HEK293T (cell line): ENCODE data around the gene HM13.

Experiments
- CTCF ChIA-PET: fragments of 350-600 bp; formaldehyde crosslinking; extraction: SDS; loops from one replicate; lab custom pipeline; 2021; ENCODE audit warnings: antibody characterized with exemption, inconsistent platforms; lab: Yijun Ruan, JAX
- POLR2A ChIA-PET: fragments of 350-600 bp; formaldehyde crosslinking; extraction: SDS; loops from one replicate; lab custom pipeline; 2020; ENCODE audit warnings: antibody characterized with exemption, inconsistent platforms; lab: Yijun Ruan, JAX
- DNase-seq: peaks from one replicate; pipeline ENCODE4 v3.0.0; 2012; ENCODE audit warnings: mixed read lengths; ENCODE audit errors: extremely low spot score
- ARNT ChIP-seq: fragments of 450-650 bp; IDR thresholded peaks from 2 replicates; pipeline ENCODE4 v1.6.1; 2017; ENCODE audit warnings: mild to moderate bottlenecking
- BHLHE40 ChIP-seq: fragments of 450-650 bp; IDR thresholded peaks from 2 replicates; pipeline ENCODE4 v1.6.1; 2016; ENCODE audit warnings: mild to moderate bottlenecking, moderate library complexity, borderline replicate concordance
- ELF4 ChIP-seq: fragments of 450-650 bp; IDR thresholded peaks from 2 replicates; pipeline ENCODE4 v1.6.1; 2017; ENCODE audit warnings: antibody characterized with exemption
- FOXA1 ChIP-seq: fragments of 450-650 bp; IDR thresholded peaks from 2 replicates; pipeline ENCODE4 v1.6.1; 2016; ENCODE audit warnings: mild to moderate bottlenecking
- FOXK2 ChIP-seq: fragments of 450-650 bp; IDR thresholded peaks from 2 replicates; pipeline ENCODE4 v1.6.1; 2016; ENCODE audit warnings: mild to moderate bottlenecking
- FOXM1 ChIP-seq: fragments of 450-650 bp; IDR thresholded peaks from 2 replicates; pipeline ENCODE4 v1.6.1; 2017; ENCODE audit warnings: mild to moderate bottlenecking, borderline replicate concordance
- HDGF ChIP-seq: fragments of 450-650 bp; IDR thresholded peaks from 2 replicates; pipeline ENCODE4 v1.6.1; 2017; ENCODE audit warnings: antibody characterized with exemption, borderline replicate concordance
- L3MBTL2 ChIP-seq: fragments of 450-650 bp; conservative IDR thresholded peaks from 2 replicates; pipeline ENCODE4 v1.6.1; 2016; ENCODE audit warnings: mild to moderate bottlenecking
- LEF1 ChIP-seq: fragments of 450-650 bp; IDR thresholded peaks from 2 replicates; pipeline ENCODE4 v1.6.1; 2017; ENCODE audit warnings: mild to moderate bottlenecking, borderline replicate concordance
- NFRKB ChIP-seq: fragments of 450-650 bp; IDR thresholded peaks from 2 replicates; pipeline ENCODE4 v1.6.1; 2016; ENCODE audit warnings: mild to moderate bottlenecking, moderate library complexity
- SP1 ChIP-seq: fragments of 450-650 bp; IDR thresholded peaks from 2 replicates; pipeline ENCODE4 v1.6.1; 2017
- TARDBP ChIP-seq: fragments of 450-650 bp; IDR thresholded peaks from 2 replicates; pipeline ENCODE4 v1.6.1; 2016
- ZNF384 ChIP-seq: fragments of 450-650 bp; IDR thresholded peaks from 2 replicates; pipeline ENCODE4 v1.6.1; 2016
- TF ChIP-seq, protein P1 (sequence below): fragments of 450-650 bp; IDR thresholded peaks from 2 replicates; pipeline ENCODE4 v1.6.1; 2016

Gene HM13

DNA sequence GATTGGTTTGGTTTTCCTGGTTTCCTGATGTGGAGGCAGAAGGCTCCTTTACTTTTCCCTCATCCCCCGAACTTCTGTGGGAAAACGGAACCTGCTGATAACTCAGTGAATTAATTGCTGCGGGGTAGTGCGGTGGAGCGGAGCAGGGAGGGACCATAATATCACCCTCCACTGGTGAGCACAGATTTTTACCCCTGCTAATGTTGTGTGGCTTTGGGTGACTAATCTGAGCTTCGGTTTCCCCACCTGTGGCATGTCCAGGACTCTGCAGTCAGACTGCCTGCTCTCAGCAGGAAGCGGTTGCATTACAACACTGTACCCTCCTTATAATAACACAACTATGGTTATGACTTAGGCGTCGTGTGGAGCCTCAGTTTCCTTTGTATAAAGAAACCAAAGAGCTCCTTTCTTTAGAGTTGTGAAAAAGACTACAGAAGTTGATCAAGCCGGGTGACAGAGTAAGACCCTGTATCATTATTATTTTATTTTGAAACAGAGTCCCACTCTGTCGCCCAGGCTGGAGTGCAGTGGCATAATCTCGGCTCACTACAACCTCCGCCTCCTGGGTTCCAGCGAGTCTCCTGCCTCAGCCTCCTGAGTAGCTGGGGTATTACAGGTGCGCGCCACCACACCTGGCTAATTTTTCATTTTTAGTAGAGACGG lies 88.7 kb downstream of the HM13 start:
- POLR2A ChIA-PET: interaction anchor here (1.0 to 12.0 kb wide), 2 partner anchors 10 to 32 kb away, joined by 3 to 260 read pairs; no protein-coding TSS in a partner anchor
- TF ChIP-seq FOXM1 (no peak), FOXK2 (no peak), ZNF384 (no peak), SP1 (no peak), NFRKB (no peak), LEF1 (no peak), L3MBTL2 (no peak), TARDBP (no peak), ELF4 (no peak), HDGF (no peak), BHLHE40 (no peak), FOXA1 (no peak)
- TF ChIP-seq, protein P1, sequence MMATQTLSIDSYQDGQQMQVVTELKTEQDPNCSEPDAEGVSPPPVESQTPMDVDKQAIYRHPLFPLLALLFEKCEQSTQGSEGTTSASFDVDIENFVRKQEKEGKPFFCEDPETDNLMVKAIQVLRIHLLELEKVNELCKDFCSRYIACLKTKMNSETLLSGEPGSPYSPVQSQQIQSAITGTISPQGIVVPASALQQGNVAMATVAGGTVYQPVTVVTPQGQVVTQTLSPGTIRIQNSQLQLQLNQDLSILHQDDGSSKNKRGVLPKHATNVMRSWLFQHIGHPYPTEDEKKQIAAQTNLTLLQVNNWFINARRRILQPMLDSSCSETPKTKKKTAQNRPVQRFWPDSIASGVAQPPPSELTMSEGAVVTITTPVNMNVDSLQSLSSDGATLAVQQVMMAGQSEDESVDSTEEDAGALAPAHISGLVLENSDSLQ: no peak
- no peak for DNase-seq
- CTCF ChIA-PET: interaction anchor here (0.8 to 2.4 kb wide), 6 partner anchors 10 to 46 kb away, joined by 3 to 20 read pairs (median 4); no protein-coding TSS in a partner anchor

DNA sequence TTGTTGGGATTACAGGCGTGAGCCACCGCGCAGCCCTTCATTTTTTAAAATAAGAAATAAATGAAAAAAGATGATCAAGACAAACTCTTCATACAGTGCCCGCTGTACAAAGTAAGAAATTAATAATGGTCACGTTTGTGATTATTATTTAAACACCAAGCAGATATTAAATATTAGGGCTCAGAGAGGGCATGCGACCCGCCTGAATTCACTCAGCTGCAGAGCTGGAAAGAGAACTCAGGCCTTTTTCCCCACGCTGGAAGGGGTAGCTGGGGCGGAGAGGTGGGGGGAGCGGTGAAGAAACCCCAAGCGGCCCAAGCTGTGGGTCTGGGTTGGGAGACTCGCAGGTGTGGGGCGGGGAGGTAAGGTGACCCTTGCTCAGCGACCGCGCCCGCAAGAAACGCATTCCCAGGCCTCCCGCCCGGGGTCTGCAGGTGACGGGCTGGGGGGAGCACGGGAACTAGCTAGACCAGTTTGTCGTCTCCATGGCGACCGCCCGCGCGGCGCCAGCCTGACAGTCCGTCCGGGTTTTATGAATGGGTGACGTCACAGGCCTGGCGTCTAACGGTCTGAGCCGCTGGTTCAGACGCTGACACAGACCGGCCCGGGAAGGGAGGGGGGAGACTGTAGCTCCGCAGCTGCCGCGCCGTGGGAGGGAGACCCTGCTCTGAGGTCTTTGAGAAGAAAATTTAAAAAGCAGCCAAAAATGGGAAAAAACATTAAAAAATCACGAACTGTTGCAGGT lies 89.8 kb downstream of the HM13 start:
- ChIA-PET CTCF (interaction anchor here (0.5 to 2.4 kb wide), 8 partner anchors 9 to 136 kb away, joined by 3 to 20 read pairs (median 4); no protein-coding TSS in a partner anchor), POLR2A (interaction anchor here (1.1 to 12.0 kb wide), 11 partner anchors 8 to 135 kb away, joined by 3 to 260 read pairs (median 8); partner anchors contain the start of gene TPX2)
- peak; percentile 92 for DNase-seq
- TF ChIP-seq FOXM1: no peak
- TF ChIP-seq, protein P1: peak; percentile 90

GRCh38 chr20:31604567-31605030 lies 90.4 kb downstream of the HM13 start:
- ChIA-PET POLR2A (interaction anchor here (0.9 to 12.0 kb wide), 16 partner anchors 8 to 135 kb away, joined by 3 to 260 read pairs (median 6); partner anchors contain the start of gene TPX2), CTCF (interaction anchor here (0.5 to 2.4 kb wide), 7 partner anchors 8 to 135 kb away, joined by 3 to 20 read pairs (median 4); no protein-coding TSS in a partner anchor)
- TF ChIP-seq TARDBP (no peak), ARNT (no peak)
- DNase-seq: no peak

DNA sequence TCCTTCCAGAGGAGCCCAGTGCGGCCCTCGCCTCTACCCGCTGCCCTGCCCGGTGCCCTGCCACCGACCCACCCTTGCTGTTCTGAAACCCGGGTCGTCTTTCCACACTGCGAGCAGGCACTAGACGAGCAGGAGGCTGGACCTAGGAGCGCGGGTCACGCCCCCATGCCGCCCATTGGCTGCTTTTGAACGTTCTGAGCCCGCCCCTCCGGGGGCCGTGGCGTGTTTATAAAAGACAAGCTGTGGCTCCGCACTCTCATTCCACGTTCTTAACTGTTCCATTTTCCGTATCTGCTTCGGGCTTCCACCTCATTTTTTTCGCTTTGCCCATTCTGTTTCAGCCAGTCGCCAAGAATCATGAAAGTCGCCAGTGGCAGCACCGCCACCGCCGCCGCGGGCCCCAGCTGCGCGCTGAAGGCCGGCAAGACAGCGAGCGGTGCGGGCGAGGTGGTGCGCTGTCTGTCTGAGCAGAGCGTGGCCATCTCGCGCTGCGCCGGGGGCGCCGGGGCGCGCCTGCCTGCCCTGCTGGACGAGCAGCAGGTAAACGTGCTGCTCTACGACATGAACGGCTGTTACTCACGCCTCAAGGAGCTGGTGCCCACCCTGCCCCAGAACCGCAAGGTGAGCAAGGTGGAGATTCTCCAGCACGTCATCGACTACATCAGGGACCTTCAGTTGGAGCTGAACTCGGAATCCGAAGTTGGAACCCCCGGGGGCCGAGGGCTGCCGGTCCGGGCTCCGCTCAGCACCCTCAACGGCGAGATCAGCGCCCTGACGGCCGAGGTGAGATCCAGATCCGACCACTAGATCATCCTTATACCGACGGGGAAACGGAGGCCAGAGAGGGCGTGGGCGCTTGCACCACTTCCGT lies 91.0 kb downstream of the HM13 start, which contains the start of gene ID1:
Gene ID1, plus strand, starts transcription at position 259 of the 871 bp plus-strand sequence. Its CDS starts 99 bp downstream, at position 358.
- ChIA-PET CTCF (interaction anchor here (1.3 to 2.0 kb wide), 3 partner anchors 32 to 43 kb away, joined by 3 to 10 read pairs (median 4); no protein-coding TSS in a partner anchor), POLR2A (interaction anchor here (0.6 to 12.0 kb wide), 17 partner anchors 8 to 134 kb away, joined by 3 to 260 read pairs (median 5); partner anchors contain the start of gene TPX2)
- TF ChIP-seq L3MBTL2 (0 out of 2 replicates have a peak, but pooled peaks have one; percentile 12), NFRKB (no peak)
- DNase-seq: peak; percentile 88

DNA sequence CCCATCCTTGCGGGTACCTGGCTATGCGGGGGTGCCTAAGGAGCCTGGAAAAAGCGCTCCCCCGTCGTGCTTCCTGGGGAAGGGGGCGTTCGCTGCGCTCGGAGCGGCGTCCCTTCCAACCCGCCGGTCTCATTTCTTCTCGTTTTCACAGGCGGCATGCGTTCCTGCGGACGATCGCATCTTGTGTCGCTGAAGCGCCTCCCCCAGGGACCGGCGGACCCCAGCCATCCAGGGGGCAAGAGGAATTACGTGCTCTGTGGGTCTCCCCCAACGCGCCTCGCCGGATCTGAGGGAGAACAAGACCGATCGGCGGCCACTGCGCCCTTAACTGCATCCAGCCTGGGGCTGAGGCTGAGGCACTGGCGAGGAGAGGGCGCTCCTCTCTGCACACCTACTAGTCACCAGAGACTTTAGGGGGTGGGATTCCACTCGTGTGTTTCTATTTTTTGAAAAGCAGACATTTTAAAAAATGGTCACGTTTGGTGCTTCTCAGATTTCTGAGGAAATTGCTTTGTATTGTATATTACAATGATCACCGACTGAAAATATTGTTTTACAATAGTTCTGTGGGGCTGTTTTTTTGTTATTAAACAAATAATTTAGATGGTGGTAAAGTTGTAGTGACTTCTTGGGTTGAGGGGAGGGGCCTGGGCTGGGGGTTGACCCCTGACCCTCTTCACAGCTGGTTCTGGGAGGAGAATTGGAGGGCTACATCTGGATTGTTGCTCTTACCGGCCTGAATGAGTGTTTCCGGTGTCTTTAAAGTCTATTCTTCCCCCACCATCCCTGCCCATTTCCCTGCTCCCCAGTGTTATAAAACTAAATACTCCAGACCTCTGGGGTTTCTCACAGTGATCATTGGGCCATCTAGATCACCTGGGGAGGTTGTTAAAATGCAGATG lies 91.9 kb downstream of the HM13 start:
- DNase-seq: no peak
- POLR2A ChIA-PET: interaction anchor here (0.6 to 12.0 kb wide), 12 partner anchors 10 to 133 kb away, joined by 3 to 260 read pairs (median 7); partner anchors contain the start of gene TPX2
- TF ChIP-seq FOXA1: no peak
- TF ChIP-seq FOXK2: no peak
- CTCF ChIA-PET: interaction anchor here (1.0 to 1.1 kb wide), 2 partner anchors 28 to 37 kb away, joined by 3 read pairs; no protein-coding TSS in a partner anchor
